ENCODE measurements around the gene GIGYF2.
A peak's percentile ranks its signal among the peaks of the same experiment; 100 is the strongest.
"Not testable (repeated sequence)": the region's sequence is repeated elsewhere in the genome, so short reads cannot be mapped to it uniquely, and the experiment has no call there.

Gene GIGYF2

DNA sequence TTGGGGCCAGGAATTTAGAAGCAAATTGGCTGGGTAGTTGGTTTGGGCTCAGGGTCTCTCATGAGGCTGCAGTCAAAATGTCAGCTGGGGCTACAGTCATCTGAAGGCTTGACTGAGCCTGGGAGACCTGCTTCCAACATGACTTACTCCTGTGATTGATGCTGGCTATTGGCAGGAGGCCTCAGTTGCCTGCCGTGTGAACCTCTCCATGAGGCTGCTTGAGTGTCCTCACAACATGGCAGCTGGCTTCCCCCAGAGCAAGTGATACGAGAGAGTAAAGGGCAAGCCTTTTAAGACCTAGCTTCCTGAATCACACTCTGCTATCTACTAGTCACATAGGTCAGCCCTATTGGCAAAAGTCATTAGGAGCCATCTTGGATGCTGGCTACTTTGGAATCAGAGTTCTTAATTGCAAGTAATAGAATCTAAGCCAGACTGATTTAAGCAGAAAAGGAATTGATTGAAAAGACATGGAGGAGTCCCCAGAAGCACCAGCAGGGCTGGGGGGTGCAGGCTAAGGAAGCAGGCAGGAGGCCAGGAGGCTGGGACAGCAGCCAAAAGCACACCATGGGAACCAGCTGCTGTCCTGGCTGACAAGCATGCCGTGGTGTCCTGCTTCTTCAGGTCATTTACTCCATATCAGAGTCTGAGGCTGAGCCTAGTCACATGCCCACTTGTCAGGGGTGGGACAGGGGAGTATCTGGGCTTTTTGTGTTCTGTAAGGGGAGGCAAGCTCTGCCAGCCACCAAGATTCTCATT, 7.8 kb upstream of the GIGYF2 start:
- DNase-seq (ENCODE audit: low read depth): no peak

DNA sequence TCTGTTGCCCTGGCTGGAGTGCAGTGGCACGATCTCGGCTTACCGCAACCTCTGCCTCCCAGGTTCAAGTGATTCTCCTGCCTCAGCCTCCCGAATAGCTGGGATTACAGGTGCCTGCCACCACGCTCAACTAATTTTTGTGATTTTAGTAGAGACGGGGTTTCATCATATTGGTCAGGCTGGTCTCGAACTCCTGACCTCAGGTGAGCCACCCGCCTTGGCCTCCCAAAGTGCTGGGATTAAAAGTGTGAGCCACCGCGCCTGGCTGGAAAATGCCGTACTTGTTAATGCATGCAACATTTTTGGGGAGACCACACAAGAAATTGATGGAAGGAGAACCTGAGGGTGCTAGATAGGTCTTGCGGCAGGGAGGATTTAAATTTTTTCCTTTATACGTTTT, 6.0 kb upstream of the GIGYF2 start:
- DNase-seq (ENCODE audit: low read depth): not testable (repeated sequence)

DNA sequence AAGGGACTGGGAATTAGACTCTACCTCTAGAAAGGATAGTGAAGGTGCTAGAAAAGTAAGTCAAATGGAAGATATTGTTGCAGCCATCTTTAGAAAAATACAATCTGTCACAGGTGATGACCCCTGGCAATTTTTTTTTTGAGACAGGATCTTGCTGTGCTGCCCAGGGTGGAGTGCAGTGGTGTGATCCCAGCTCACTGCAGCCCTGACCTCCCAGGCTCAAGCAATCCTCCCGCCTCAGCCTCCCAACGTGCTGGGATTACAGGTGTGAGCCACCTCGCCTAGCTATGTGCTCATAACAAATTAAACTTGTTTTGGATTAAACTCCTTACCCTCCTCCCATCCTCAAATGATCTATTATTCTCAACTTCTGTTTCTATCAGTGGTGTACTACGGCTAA, 3.8 kb upstream of the GIGYF2 start:
- DNase-seq (ENCODE audit: low read depth): no peak

DNA sequence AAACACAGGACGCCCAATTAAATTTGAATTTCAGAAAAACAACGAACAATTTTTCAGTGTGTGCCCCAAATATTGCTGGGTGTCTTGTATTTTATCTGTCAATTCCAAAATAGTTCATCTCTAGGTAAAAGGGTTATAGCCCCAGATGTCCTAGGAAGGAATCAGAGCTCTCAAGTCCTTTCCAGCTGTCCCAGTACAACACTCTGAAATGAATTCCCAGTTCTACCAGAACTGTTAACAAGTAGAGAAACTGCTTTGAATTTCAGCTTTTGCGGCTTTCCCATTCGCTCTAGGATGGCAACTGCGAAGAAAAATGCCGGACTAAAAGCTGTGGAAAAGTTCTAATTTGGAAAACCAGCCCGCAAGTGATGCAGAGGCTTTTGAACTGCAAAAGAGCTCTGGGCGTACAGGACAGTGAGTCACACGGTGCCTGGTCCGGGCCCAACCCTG, 497 bp upstream of the GIGYF2 start:
- no peak for DNase-seq (ENCODE audit: low read depth)

DNA sequence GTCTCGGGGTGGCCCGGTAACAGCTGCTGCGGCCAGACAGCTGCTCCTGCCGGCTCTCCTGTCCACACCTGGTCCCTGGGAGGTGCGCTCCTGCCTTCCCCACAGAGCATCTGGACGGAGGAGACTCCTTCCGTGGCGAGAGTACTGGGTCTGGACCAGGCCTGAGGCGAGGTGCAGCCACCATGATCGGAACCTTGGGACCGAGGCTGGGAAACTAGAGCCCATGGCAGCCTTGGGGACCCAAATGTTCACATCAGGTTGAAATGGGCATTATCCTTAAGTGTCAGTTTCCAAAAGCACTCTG, 628 bp downstream of the GIGYF2 start:
- peak; percentile 42 for DNase-seq (ENCODE audit: low read depth)

DNA sequence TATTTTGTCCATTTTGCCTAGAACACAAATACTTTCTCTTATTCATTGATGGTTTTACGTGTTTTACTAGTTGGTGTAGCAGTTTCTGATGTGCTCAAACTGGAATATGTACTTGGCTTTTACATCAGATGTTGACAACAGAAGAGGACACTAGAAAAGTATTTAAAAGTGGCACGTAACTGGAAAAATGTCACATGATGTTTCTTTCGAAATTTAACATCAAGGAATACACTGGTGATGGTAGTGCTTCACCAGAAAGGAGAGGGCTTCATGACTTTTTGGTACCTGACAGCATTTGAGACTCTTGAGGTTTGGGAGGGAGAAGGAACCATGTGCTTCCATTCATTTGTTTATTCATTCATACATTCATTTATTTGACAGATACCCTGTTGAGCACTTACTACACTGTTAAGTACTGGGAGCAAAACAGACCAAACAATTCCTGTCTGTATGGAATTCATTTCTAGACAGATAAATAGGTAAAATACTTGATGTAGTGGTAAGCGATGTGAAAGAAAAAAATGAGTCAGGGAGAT, 1.5 kb downstream of the GIGYF2 start:
- DNase-seq (ENCODE audit: low read depth): no peak

DNA sequence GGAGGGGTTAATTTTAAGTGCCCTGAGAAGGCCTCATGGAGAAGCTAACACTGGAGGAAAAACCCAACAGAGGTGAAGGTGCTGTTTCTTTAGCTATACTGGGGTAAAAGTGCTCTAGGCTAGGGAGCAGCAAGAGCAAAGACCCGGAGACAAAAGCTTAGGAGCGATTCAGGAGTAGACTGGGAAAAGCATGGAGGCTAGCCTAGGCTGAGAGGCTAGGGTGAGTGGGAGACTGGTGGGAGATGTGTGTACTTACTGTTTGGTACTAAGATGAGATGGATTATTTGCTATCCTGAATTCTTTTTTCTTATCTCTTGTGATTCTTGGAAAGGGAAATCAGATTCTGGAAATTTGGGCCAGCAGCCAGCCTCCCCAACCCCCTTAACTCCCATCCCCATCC, 2.0 kb downstream of the GIGYF2 start:
- DNase-seq (ENCODE audit: low read depth): no peak

DNA sequence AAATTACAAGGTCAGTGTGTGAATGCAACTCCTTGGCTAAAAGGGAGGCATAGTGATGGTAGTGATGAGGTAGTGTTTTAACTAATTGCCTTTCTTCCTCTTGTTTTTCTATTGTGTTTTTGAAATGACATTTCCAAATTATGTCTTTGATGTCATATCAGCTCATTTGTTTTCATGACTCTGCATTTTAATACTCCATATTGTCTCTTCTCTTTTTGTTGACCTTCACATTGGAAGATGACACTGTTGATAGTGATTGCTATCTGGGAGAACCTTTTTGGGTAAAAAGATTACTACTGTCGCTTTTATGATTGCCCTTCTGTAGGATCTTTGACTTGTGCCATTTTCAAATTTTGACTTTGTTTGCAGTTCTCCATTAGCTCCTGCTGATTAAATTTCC, 3.0 kb downstream of the GIGYF2 start:
- no peak for DNase-seq (ENCODE audit: low read depth)

DNA sequence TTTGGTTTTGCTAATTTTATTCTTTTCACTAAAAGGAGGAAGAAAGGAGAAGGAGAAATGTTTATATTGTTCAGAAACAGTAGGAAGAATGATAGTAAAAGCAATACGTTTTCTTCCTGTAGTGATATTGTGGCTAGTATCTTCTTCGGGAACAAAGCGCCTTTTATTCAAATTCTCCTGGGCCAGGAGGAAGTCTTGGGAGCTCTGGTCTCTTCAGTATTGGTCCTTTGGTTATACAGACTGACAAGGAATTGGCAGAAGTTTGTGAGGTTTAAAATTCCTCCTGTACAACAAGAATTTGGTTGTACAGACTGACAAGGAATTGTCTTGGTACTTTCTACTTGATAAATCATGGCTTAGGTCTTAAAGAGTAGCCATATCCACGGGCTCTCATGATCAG, 9.9 kb downstream of the GIGYF2 start:
- DNase-seq (ENCODE audit: low read depth): no peak

DNA sequence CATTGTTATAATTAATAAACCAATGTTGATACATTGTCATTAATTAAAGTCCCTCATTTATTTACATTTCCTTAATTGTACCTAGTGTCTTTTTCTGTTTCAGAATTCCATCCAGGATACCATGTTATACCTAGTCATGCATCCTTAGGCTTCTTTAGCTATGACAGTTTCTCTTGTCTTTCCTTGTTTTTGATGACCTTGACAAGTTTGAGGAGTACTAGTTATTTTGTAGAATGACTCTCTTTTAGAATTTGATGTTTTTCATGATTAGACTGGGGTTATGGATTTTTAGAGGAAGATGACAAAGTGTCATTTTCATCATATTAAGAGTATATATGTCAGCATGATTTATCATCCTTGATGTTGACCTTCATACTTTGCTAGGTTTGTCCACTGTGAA, 16.4 kb downstream of the GIGYF2 start:
- DNase-seq (ENCODE audit: low read depth): no peak

DNA sequence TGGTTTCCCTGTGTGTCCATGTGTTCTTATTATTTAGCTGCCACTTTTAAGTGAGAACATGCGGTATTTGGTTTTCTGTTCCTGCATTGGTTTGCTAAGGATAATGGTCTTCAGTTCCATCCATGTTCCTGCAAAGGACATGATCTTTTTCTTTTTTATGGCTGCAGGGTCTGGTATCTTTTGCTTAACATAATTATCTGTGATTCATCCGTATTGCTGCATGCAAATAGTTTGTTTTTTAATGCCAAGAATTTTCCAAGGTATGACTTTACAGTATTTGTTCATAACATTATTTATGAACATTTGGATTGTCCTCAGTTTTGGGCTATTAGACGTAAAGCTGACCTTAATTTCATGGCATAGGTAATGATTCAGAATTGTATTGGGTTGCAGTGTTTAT, 17.8 kb downstream of the GIGYF2 start:
- no peak for DNase-seq (ENCODE audit: low read depth)

DNA sequence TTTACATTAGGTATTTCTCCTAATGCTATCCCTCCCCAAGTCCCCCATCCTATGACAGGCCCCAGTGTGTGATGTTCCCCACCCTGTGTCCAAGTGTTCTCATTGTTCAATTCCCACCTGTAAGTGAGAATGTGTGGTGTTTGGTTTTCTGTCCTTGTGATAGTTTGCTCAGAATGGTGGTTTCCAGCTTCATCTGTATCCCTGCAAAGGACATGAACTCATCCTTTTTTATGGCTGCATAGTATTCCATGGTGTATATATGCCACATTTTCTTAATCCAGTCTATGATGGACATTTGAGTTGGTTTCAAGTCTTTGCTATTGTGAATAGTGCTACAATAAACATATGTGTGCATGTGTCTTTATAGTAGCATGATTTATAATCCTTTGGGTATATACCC, 22.9 kb downstream of the GIGYF2 start:
- DNase-seq (ENCODE audit: low read depth): not testable (repeated sequence)

DNA sequence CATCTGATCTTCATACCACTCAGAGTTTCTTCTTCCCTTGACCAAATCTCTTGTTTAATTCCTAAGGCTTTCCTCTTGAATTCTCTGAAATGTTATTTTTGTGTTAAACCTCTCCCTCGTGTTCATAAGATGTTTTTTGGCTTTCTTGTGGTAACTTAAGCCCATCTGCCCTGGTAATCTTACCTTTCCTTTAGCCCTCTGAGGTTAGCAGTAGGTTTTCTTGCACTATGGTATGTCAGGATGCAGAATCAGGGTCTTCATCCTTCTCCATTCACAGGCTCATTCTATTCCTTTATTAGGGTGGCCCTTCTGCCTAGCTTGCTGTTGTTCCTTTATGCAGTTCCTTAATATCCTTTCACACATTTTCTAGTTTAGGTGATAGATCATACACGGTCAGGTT, 24.1 kb downstream of the GIGYF2 start:
- DNase-seq (ENCODE audit: low read depth): no peak

DNA sequence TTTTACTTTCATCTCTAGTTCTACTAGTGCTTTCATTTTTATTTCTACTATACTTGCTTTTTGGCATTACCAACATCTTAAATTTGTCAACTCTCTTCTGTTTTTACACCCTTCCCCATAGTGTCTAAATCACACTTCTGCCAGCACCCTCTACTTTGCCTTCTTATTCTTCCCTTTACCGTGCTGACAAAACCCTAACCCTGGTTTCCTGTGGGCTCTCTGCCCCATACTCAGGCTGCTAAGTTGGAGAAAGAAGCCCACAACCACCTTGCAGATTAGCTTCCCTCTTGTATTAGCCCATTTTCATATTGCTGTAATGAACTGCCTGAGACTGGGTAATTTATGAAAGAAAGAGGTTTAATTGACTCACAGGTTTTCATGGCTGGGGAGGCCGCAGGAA, 24.8 kb downstream of the GIGYF2 start:
- DNase-seq (ENCODE audit: low read depth): no peak

DNA sequence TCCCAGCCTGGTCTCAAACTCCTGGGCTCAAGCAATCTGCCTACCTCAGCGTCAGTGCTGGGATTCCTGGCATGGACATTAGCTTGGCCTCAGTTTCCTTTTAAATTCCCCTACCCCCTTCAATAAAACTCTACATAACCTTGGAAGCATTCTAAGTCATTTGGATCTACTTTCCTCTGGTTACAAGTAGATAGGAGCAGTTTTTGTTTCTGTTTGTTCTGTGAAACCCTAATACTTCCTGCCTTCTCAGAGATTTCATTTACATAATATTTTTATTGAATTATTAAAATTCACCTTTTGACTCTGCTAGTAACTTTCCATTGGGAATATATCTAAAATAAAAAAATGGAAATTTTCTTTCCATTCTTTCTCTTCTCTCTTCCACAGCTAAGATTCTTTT, 25.9 kb downstream of the GIGYF2 start:
- DNase-seq (ENCODE audit: low read depth): no peak

DNA sequence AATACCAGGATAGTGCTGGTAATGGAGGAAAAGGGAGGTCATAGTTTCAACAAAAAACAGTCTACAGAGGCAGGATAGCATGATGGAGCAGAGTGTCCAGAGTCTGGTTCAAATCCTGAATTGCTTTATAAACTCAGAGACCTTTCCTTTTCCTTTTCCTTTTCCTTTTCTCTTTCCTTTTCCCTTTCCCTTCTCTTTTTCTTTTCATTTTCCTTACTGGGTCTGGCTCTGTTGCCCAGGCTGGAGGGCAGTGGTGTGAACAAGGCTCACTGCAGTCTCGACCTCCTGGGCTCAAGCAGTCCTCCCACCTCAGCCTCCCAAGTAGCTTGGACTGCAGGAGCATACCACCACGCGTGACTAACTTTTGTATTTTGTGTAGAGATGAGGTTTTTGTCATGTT, 31.7 kb downstream of the GIGYF2 start:
- no peak for DNase-seq (ENCODE audit: low read depth)

DNA sequence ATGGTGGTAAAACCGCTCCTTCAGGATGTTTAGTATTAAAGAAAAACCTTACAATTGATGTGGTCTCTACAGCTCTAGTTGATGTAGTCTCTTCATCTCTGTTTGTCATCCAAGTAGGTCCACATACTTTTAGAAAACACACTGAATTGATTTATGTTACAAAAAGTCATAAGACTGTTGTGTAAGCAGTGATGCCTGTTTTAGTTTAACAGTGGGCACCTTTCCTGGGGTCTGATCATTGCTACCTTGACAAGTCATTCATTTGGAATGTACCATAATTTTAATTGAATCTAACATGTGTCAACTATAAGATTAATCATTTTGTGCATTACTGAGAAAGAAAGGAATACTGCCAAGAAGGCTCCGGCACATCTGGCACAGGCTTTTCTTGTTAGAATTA, 34.3 kb downstream of the GIGYF2 start:
- no peak for DNase-seq (ENCODE audit: low read depth)

DNA sequence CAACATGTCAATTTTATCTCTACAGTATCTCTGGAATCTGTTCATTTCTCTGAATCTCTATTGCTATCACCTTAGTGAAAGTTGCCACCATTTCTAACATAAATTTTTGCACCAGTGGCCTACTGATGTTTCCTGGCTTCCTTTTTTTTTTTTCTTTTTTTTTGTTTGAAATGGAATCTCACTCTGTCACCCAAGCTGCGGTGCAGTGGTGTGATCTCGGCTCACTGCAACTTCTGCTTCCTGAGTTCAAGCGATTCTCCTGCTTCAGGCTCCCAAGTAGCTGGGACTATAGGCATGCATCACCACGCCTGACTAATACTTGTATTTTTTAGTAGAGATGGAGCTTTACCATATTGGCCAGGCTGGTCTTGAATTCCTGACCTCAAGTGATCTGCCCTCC, 44.2 kb downstream of the GIGYF2 start:
- no peak for DNase-seq (ENCODE audit: low read depth)

DNA sequence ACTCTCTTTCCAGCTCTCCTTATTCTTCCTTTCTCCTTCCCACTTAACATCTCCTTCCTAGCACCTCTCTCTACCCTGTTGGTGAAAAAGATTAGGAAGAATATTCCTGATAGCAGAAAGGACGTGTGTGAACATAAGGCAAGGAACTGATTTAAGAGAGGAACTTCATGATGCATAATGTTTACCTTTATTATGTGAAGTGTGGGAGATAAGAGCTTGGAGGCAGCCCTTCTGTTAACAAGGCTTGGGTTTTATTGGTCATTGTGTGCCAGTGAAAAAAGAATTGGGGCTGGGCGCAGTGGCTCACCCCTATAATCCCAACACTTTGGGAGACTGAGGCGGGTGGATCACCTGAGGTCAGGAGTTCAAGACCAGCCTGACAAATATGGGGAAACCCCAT, 44.8 kb downstream of the GIGYF2 start:
- DNase-seq (ENCODE audit: low read depth): no peak

DNA sequence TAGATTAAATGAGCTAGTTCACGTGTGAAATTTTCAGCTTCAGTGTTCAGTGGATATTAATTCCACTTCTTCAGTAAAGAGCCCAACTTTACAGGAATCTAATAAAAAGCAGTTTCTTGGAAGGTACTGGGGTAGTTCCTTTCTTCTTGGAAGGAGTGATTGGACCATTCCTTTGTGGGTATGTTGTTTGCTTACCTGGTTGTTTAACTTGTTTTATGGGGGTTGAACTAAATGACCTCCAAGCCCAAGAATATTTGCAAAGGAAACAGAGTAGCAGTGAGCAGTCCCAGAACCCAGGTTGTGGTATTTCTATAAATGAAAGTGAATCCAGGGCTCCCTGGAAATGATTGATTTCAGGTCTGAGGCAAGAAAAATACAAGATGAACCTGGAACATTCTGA, 47.8 kb downstream of the GIGYF2 start:
- DNase-seq (ENCODE audit: low read depth): no peak

DNA sequence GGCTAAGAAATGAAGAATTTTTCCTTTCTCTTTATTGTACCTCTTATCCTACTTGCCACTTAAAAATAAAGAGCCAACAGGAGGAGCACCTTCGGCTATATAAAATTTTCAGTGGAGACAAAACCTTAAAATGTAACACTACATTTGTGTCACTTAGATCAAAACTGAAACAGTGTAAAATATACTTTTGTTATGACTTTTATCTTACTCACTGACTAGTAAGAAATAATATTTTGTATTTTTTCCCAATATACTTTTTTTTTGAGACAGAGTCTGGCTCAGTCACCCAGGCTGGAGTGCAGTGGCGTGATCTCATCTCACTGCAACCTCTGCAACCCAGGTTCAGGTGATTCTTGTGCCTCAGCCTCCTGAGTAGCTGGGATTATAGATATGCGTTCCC, 50.9 kb downstream of the GIGYF2 start:
- no peak for DNase-seq (ENCODE audit: low read depth)

DNA sequence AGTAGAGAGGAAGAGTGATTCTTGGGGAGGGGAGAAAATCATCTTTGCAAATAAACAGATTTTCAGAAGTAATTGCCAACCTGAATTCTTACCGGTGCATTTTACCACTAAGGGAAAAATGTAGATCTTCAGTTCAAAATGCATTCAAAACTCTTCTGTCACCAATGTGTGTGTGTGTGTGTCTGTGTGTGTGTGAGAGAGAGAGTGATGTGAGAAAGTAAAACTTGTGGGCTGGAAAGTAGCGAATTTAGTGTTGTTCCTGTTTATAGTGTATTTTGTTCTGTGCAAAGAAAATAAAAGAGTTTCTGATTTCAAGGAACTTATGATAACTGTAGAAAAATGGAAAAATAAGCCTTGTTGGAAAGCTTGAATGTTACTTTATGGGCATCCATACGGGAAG, 52.2 kb downstream of the GIGYF2 start:
- DNase-seq (ENCODE audit: low read depth): no peak

DNA sequence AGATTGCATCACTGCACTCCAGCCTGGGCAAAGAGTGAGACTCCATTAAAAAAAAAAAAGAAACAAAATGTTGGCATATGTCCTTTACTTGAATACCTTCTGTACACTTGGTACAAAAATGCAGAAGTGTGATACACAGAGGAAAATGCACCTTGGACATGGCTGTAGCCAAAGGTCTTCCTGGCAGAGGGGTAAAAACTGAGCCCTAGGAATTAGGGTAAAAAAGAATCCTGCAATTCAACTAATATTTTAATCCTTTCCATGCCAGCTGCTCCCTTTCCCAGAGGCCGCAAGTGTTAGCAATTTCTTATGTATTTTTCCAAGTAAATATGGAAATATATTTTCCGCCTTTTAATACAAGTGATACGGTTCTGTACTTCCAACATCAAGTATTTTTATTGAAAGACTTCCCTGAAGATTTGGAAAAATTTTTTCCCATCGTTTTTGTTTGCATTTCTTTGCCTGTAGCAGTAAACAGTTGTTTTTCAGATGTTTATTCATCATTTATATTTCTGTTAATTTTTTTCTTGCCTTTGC, 53.1 kb downstream of the GIGYF2 start:
- DNase-seq (ENCODE audit: low read depth): no peak

DNA sequence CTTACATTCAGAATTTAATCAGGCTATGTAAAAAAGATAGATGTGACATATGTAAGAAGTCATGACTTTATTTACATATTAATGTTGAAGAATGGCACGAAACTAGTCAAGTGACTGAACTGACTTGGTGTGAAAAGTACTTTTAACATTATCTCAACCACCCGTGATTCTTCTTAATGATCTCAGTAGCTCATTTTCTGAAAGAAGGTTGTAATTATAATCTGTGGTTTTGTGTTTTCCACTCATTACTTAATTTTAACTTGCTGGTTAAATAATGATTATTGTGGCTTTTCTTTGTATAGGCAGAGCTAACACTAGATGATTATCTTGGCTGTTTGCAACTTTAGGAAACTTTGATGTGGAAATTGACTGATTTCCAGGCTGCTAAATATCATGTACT, 60.8 kb downstream of the GIGYF2 start:
- DNase-seq (ENCODE audit: low read depth): no peak
